LNCaP clone FGC (cell line): Measurements from ENCODE around the gene PLCB1.
"Not testable (repeated sequence)": the region's sequence is repeated elsewhere in the genome, so short reads cannot be mapped to it uniquely, and the experiment has no call there.

Experiments used
- DNase-seq: peaks from one replicate; pipeline ENCODE4 v3.0.0-alpha.2; 2011; ENCODE audit warnings: low read depth
- H3K4me3 ChIP-seq: 2 replicates; pipeline ENCODE4 v1.5.1; 2011; ENCODE audit warnings: mild to moderate bottlenecking, low read depth, low read length, control low read depth
- CTCF ChIP-seq: IDR thresholded peaks from 2 replicates; pipeline ENCODE4 v1.5.1; 2012; ENCODE audit warnings: mild to moderate bottlenecking; ENCODE audit not compliant: control insufficient read depth, insufficient read depth; ENCODE audit errors: extremely low read depth

PLCB1 gene

GRCh38 chr20:8370774-8371173 is 238.7 kb downstream of the PLCB1 start:
- DNase-seq: no peak
- TF ChIP-seq CTCF: no peak

GRCh38 chr20:8372824-8373380 is 240.8 kb downstream of the PLCB1 start:
- TF ChIP-seq CTCF: no peak
- H3K4me3 ChIP-seq: no peak overlapping the region
- no peak for DNase-seq

More at GRCh38 chr20:8370774-8371173, 238.7 kb downstream of the PLCB1 start:
- H3K4me3 ChIP-seq: no peak overlapping the region

GRCh38 chr20:8373579-8373978 is 241.5 kb downstream of the PLCB1 start:
- no peak overlapping the region for H3K4me3 ChIP-seq
- TF ChIP-seq CTCF: no peak
- no peak for DNase-seq

GRCh38 chr20:8375898-8376297 is 243.8 kb downstream of the PLCB1 start:
- TF ChIP-seq CTCF: no peak
- no peak overlapping the region for H3K4me3 ChIP-seq
- no peak for DNase-seq

- no peak overlapping the region for H3K4me3 ChIP-seq
- TF ChIP-seq CTCF: no peak
- no peak for DNase-seq
Measured at GRCh38 chr20:8376940-8377339, 244.9 kb downstream of the PLCB1 start.

- DNase-seq, H3K4me3 ChIP-seq: not testable (repeated sequence)
Measured at GRCh38 chr20:8379125-8379524, 247.1 kb downstream of the PLCB1 start.

GRCh38 chr20:8385247-8385646 is 253.2 kb downstream of the PLCB1 start:
- no peak for DNase-seq
- no peak overlapping the region for H3K4me3 ChIP-seq
- no peak for TF ChIP-seq CTCF
